Stimulated activated naive B cell treated with anti-CD40 and anti-IgM and Interleukin-4, amounts not matched to agents 10 μg/mL and 1 μg/mL and 100 μg/mL, for 72 hours (primary cell): ENCODE data around the gene SIGLEC11.

Experiments used
- ATAC-seq, 2 donors: fragments of 150-1000 bp; cut with Tn5 transposase; replicated peaks; 2 replicates each; pipeline ENCODE4 v1.10.0; 2021; ENCODE audit warnings: moderate library complexity in 1 of 2
- DNase-seq: peaks from one replicate; pipeline ENCODE4 v3.0.0; 2021
- H3K27ac Mint-ChIP-seq: one replicate; pipeline ENCODE4 v1.8.0; 2022; ENCODE audit warnings: mild to moderate bottlenecking, mixed read lengths
- H3K27me3 Mint-ChIP-seq, 2 donors: one replicate each; pipeline ENCODE4 v1.8.0; 2022; ENCODE audit warnings: mixed read lengths in 2 of 2
- H3K36me3 Mint-ChIP-seq, 2 donors: one replicate each; pipeline ENCODE4 v1.8.0; 2022; ENCODE audit warnings: mixed read lengths in 2 of 2, mild to moderate bottlenecking in 1 of 2
- H3K4me1 Mint-ChIP-seq, 2 donors: one replicate each; pipeline ENCODE4 v1.8.0; 2022; ENCODE audit warnings: mixed read lengths in 2 of 2, mild to moderate bottlenecking in 1 of 2
- H3K4me3 Mint-ChIP-seq, 2 donors: one replicate each; pipeline ENCODE4 v1.8.0; 2022; ENCODE audit warnings: mild to moderate bottlenecking in 2 of 2, mixed read lengths in 2 of 2, moderate library complexity in 1 of 2
- H3K9me3 Mint-ChIP-seq, 2 donors: one replicate each; pipeline ENCODE4 v1.8.0; 2022; ENCODE audit warnings: mixed read lengths in 2 of 2, mild to moderate bottlenecking in 1 of 2

Gene SIGLEC11

GRCh38 chr19:49988433-49988832 is 27.5 kb upstream of the SIGLEC11 start:
- ATAC-seq (no peak), DNase-seq (no peak)
- H3K27ac Mint-ChIP-seq = peak overlapping the region; percentile 5
- H3K36me3 Mint-ChIP-seq = peaks cover 48 to 63% of the 10 kb centered on the region in 2 donors
- peaks cover 3 to 15% of the 10 kb centered on the region in 2 donors for H3K4me1 Mint-ChIP-seq
- no peaks in the 10 kb centered on the region for H3K27me3 Mint-ChIP-seq
- H3K4me3 Mint-ChIP-seq = no peak overlapping the region
- peaks cover 0 to 2% of the 10 kb centered on the region in 2 donors for H3K9me3 Mint-ChIP-seq

- Mint-ChIP-seq H3K27me3 (no peaks in the 10 kb centered on the region), H3K9me3 (peaks cover 0 to 2% of the 10 kb centered on the region in 2 donors), H3K4me1 (peaks cover 3 to 17% of the 10 kb centered on the region in 2 donors), H3K4me3 (no peak overlapping the region), H3K27ac (no peak overlapping the region), H3K36me3 (peaks cover 45 to 59% of the 10 kb centered on the region in 2 donors)
- no peak for ATAC-seq
- DNase-seq = no peak
These were observed 27.0 kb upstream of the SIGLEC11 start for GRCh38 chr19:49988007-49988406.

- peaks cover 3 to 17% of the 10 kb centered on the region in 2 donors for H3K4me1 Mint-ChIP-seq
- peak; percentile 71 to 77 for ATAC-seq
- H3K4me3 Mint-ChIP-seq = no peak overlapping the region
- no peaks in the 10 kb centered on the region for H3K27me3 Mint-ChIP-seq
- H3K9me3 Mint-ChIP-seq = no peaks in the 10 kb centered on the region
- H3K36me3 Mint-ChIP-seq = peaks cover 40 to 52% of the 10 kb centered on the region in 2 donors
- H3K27ac Mint-ChIP-seq = no peak overlapping the region
- peak; percentile 85 for DNase-seq
These were observed 26.3 kb upstream of the SIGLEC11 start for GRCh38 chr19:49987159-49987698.

- no peaks in the 10 kb centered on the region for H3K27me3 Mint-ChIP-seq
- no peaks in the 10 kb centered on the region for H3K9me3 Mint-ChIP-seq
- no peak overlapping the region for H3K27ac Mint-ChIP-seq
- DNase-seq (no peak), ATAC-seq (no peak)
- H3K36me3 Mint-ChIP-seq = peaks cover 44 to 55% of the 10 kb centered on the region in 2 donors
- H3K4me3 Mint-ChIP-seq = no peak overlapping the region
- peaks cover 3 to 17% of the 10 kb centered on the region in 2 donors for H3K4me1 Mint-ChIP-seq
These were observed 25.4 kb upstream of the SIGLEC11 start for GRCh38 chr19:49986354-49986753.

- DNase-seq (no peak), ATAC-seq (no peak)
- Mint-ChIP-seq H3K27me3 (no peaks in the 10 kb centered on the region), H3K4me3 (no peak overlapping the region), H3K9me3 (no peaks in the 10 kb centered on the region), H3K27ac (no peak overlapping the region), H3K36me3 (peaks cover 39 to 51% of the 10 kb centered on the region in 2 donors), H3K4me1 (peaks cover 3 to 17% of the 10 kb centered on the region in 2 donors)
These were observed 24.9 kb upstream of the SIGLEC11 start for GRCh38 chr19:49985871-49986270.

- ATAC-seq (no peak), DNase-seq (no peak)
- Mint-ChIP-seq H3K27me3 (no peaks in the 10 kb centered on the region), H3K9me3 (no peaks in the 10 kb centered on the region), H3K27ac (no peak overlapping the region), H3K4me3 (no peak overlapping the region), H3K36me3 (peaks cover 38 to 54% of the 10 kb centered on the region in 2 donors), H3K4me1 (peaks cover 3 to 17% of the 10 kb centered on the region in 2 donors)
These were observed 23.5 kb upstream of the SIGLEC11 start for GRCh38 chr19:49984491-49984890.

- no peak overlapping the region for H3K4me3 Mint-ChIP-seq
- peaks cover 3 to 17% of the 10 kb centered on the region in 2 donors for H3K4me1 Mint-ChIP-seq
- H3K27me3 Mint-ChIP-seq = no peaks in the 10 kb centered on the region
- no peak overlapping the region for H3K27ac Mint-ChIP-seq
- ATAC-seq = peak; percentile 83 to 88
- peak; percentile 55 for DNase-seq
- peaks cover 34 to 50% of the 10 kb centered on the region in 2 donors for H3K36me3 Mint-ChIP-seq
- no peaks in the 10 kb centered on the region for H3K9me3 Mint-ChIP-seq
These were observed 22.8 kb upstream of the SIGLEC11 start for GRCh38 chr19:49983645-49984229.

GRCh38 chr19:49981603-49982593 is 20.9 kb upstream of the SIGLEC11 start:
- no peak for ATAC-seq
- DNase-seq = no peak
- Mint-ChIP-seq H3K9me3 (no peaks in the 10 kb centered on the region), H3K27me3 (no peaks in the 10 kb centered on the region), H3K27ac (peak overlapping the region; percentile 42), H3K4me1 (peaks cover 0 to 10% of the 10 kb centered on the region in 2 donors), H3K36me3 (peaks cover 37 to 50% of the 10 kb centered on the region in 2 donors), H3K4me3 (no peak overlapping the region)

GRCh38 chr19:49978324-49978723 is 17.4 kb upstream of the SIGLEC11 start:
- Mint-ChIP-seq H3K27me3 (no peaks in the 10 kb centered on the region), H3K4me1 (peaks cover 0 to under 1% of the 10 kb centered on the region in 2 donors), H3K27ac (no peak overlapping the region), H3K36me3 (peaks cover 43 to 44% of the 10 kb centered on the region in 2 donors), H3K4me3 (no peak overlapping the region), H3K9me3 (no peaks in the 10 kb centered on the region)
- DNase-seq = no peak
- no peak for ATAC-seq

GRCh38 chr19:49977881-49978280 is 16.9 kb upstream of the SIGLEC11 start:
- ATAC-seq = no peak
- Mint-ChIP-seq H3K27ac (no peak overlapping the region), H3K27me3 (no peaks in the 10 kb centered on the region), H3K4me3 (no peak overlapping the region), H3K9me3 (no peaks in the 10 kb centered on the region), H3K36me3 (peaks cover 44% of the 10 kb centered on the region in 2 donors), H3K4me1 (no peaks in the 10 kb centered on the region)
- no peak for DNase-seq

GRCh38 chr19:49977076-49977475 is 16.1 kb upstream of the SIGLEC11 start:
- Mint-ChIP-seq H3K27ac (no peak overlapping the region), H3K4me3 (no peak overlapping the region), H3K27me3 (no peaks in the 10 kb centered on the region), H3K4me1 (no peaks in the 10 kb centered on the region), H3K9me3 (no peaks in the 10 kb centered on the region), H3K36me3 (peaks cover 43 to 44% of the 10 kb centered on the region in 2 donors)
- DNase-seq = no peak
- no peak for ATAC-seq

GRCh38 chr19:49976496-49976895 is 15.5 kb upstream of the SIGLEC11 start:
- peak overlapping the region; percentile 4 for H3K27ac Mint-ChIP-seq

GRCh38 chr19:49975051-49975450 is 14.1 kb upstream of the SIGLEC11 start:
- no peaks in the 10 kb centered on the region for H3K9me3 Mint-ChIP-seq
- DNase-seq (no peak), ATAC-seq (no peak)
- peak overlapping the region; percentile 68 for H3K27ac Mint-ChIP-seq
- peaks cover 32 to 34% of the 10 kb centered on the region in 2 donors for H3K36me3 Mint-ChIP-seq
- H3K4me1 Mint-ChIP-seq = no peaks in the 10 kb centered on the region
- H3K4me3 Mint-ChIP-seq = no peak overlapping the region
- no peaks in the 10 kb centered on the region for H3K27me3 Mint-ChIP-seq

More at GRCh38 chr19:49976496-49976895, 15.5 kb upstream of the SIGLEC11 start:
- H3K36me3 Mint-ChIP-seq = peaks cover 38 to 40% of the 10 kb centered on the region in 2 donors
- H3K4me1 Mint-ChIP-seq = no peaks in the 10 kb centered on the region
- H3K9me3 Mint-ChIP-seq = no peaks in the 10 kb centered on the region
- ATAC-seq (no peak), DNase-seq (no peak)
- H3K4me3 Mint-ChIP-seq = no peak overlapping the region
- H3K27me3 Mint-ChIP-seq = no peaks in the 10 kb centered on the region

- no peak overlapping the region for H3K4me3 Mint-ChIP-seq
- peaks cover 3% of the 10 kb centered on the region in 2 donors for H3K27me3 Mint-ChIP-seq
- DNase-seq (no peak), ATAC-seq (no peak)
- H3K9me3 Mint-ChIP-seq = no peaks in the 10 kb centered on the region
- peaks cover 30 to 33% of the 10 kb centered on the region in 2 donors for H3K36me3 Mint-ChIP-seq
- no peaks in the 10 kb centered on the region for H3K4me1 Mint-ChIP-seq
- H3K27ac Mint-ChIP-seq = no peak overlapping the region
These were observed 13.0 kb upstream of the SIGLEC11 start for GRCh38 chr19:49973987-49974386.
